Measurements from ENCODE around the gene GPRIN1. TPM values are rescaled to one million over a fixed set of nuclear protein-coding genes. Genes with fewer than 3 reads are reported as not detected.
A peak's percentile ranks its signal among the peaks of the same experiment; 100 is the strongest.

Gene GPRIN1
- total RNA-seq, 3 donors from 2014 or later = 1.6 to 2.4 (median 1.6) TPM

GRCh38 chr5:176597417-176598389 is 12.3 kb downstream of the GPRIN1 start:
- no peak for ATAC-seq
- TF ChIP-seq CTCF (IDR thresholded peaks at IDR 0.05) = no peak
- Histone ChIP-seq H3K9me3 (no peaks in the 10 kb centered on the region), H3K36me3 (ENCODE audit: low read depth) (no peaks in the 10 kb centered on the region), H3K4me3 (no peak overlapping the region), H3K4me1 (ENCODE audit: low read depth) (peaks cover 6% of the 10 kb centered on the region)
- intact Hi-C loops (cut with DNase I, micrococcal nuclease) = no loop called here
- no peak for DNase-seq

- intact Hi-C loops (cut with DNase I, micrococcal nuclease) = no loop called here
- ATAC-seq (peak; percentile 82), DNase-seq (peak; percentile 60 to 79 (median 66))
- no peak overlapping the region for H3K4me3 ChIP-seq
- H3K36me3 ChIP-seq (ENCODE audit: low read depth) = no peaks in the 10 kb centered on the region
- H3K9me3 ChIP-seq = no peaks in the 10 kb centered on the region
- peak; percentile 37 for TF ChIP-seq CTCF (IDR thresholded peaks at IDR 0.05)
- peaks cover 6% of the 10 kb centered on the region for H3K4me1 ChIP-seq (ENCODE audit: low read depth)
Measured at GRCh38 chr5:176596689-176597416, 13.1 kb downstream of the GPRIN1 start.

- intact Hi-C loops (cut with DNase I, micrococcal nuclease) = no loop called here
- Histone ChIP-seq H3K36me3 (ENCODE audit: low read depth) (no peaks in the 10 kb centered on the region), H3K4me3 (no peak overlapping the region), H3K4me1 (ENCODE audit: low read depth) (peaks cover 6% of the 10 kb centered on the region), H3K9me3 (no peaks in the 10 kb centered on the region)
- no peak for TF ChIP-seq CTCF (IDR thresholded peaks at IDR 0.05)
- ATAC-seq (no peak), DNase-seq (peak in 1 of 3 donors; percentile 45)
Measured at GRCh38 chr5:176596069-176596644, 13.8 kb downstream of the GPRIN1 start.

GRCh38 chr5:176595386-176595943 is 14.5 kb downstream of the GPRIN1 start:
- peak in 1 of 3 donors; percentile 36 for DNase-seq
- Histone ChIP-seq H3K4me3 (no peak overlapping the region), H3K4me1 (ENCODE audit: low read depth) (peaks cover 6% of the 10 kb centered on the region), H3K9me3 (no peaks in the 10 kb centered on the region), H3K36me3 (ENCODE audit: low read depth) (no peaks in the 10 kb centered on the region)
- no peak for ATAC-seq
- TF ChIP-seq CTCF (IDR thresholded peaks at IDR 0.05) = no peak
- intact Hi-C loops (cut with DNase I, micrococcal nuclease) = no loop called here

- ATAC-seq (no peak), DNase-seq (peak in 1 of 3 donors; percentile 19)
- TF ChIP-seq CTCF (IDR thresholded peaks at IDR 0.05) = no peak
- intact Hi-C loops (cut with DNase I, micrococcal nuclease) = no loop called here
- Histone ChIP-seq H3K36me3 (ENCODE audit: low read depth) (no peaks in the 10 kb centered on the region), H3K4me1 (ENCODE audit: low read depth) (peaks cover 6% of the 10 kb centered on the region), H3K4me3 (no peak overlapping the region), H3K9me3 (no peaks in the 10 kb centered on the region)
Measured at GRCh38 chr5:176594554-176594953, 15.4 kb downstream of the GPRIN1 start.

Measured in mucosa of descending colon (tissue), 3 donors.